Activated T-cell treated with anti-CD3 and anti-CD28 coated beads, Interleukin-2, amount 50 U/mL, for 72 hours (primary cell): ENCODE measurements around the gene OTOG. TPM values are rescaled to one million over a fixed set of nuclear protein-coding genes. Genes with fewer than 3 reads are reported as not detected.
A peak's percentile ranks its signal among the peaks of the same experiment; 100 is the strongest.

Experiments
- ATAC-seq, 2 donors: fragments of 150-1000 bp; cut with Tn5 transposase; replicated peaks in 1 of 2; 2 replicates each; pipeline ENCODE4 v1.10.0; 2021; ENCODE audit warnings: moderate library complexity in 2 of 2, mild to moderate bottlenecking in 1 of 2
- DNase-seq, 2 donors: peaks; one replicate each; pipeline ENCODE4 v3.0.0; 2021 to 2022; ENCODE audit warnings: mixed read lengths in 1 of 2
- H3K27ac Mint-ChIP-seq: one replicate; pipeline ENCODE4 v1.8.0; 2022; ENCODE audit warnings: mild to moderate bottlenecking, moderate library complexity, mixed read lengths
- H3K27me3 Mint-ChIP-seq: one replicate; pipeline ENCODE4 v1.8.0; 2022; ENCODE audit warnings: low read depth, mixed read lengths
- H3K36me3 Mint-ChIP-seq, 2 donors: one replicate each; pipeline ENCODE4 v1.8.0; 2022; ENCODE audit warnings: mixed read lengths in 2 of 2, mild to moderate bottlenecking in 1 of 2; ENCODE audit not compliant: insufficient read depth in 2 of 2
- H3K4me1 Mint-ChIP-seq: one replicate; pipeline ENCODE4 v1.8.0; 2022; ENCODE audit warnings: low read depth, mixed read lengths
- H3K4me3 Mint-ChIP-seq, 2 donors: one replicate each; pipeline ENCODE4 v1.8.0; 2022; ENCODE audit warnings: mild to moderate bottlenecking in 2 of 2, mixed read lengths in 2 of 2, moderate library complexity in 2 of 2
- H3K9me3 Mint-ChIP-seq, 2 donors: one replicate each; pipeline ENCODE4 v1.8.0; 2022; ENCODE audit warnings: mixed read lengths in 2 of 2
- total RNA-seq, 2 donors: library from RNA; stranded (reverse); gene quantifications; one replicate each; pipeline ENCODE4 v1.2.3, GENCODE V29; 2022

Gene OTOG
- total RNA-seq, 2 donors from 2014 or later: not detected

- Mint-ChIP-seq H3K36me3 (no peaks in the 10 kb centered on the region), H3K27me3 (peaks cover 18% of the 10 kb centered on the region), H3K4me1 (peaks cover 9% of the 10 kb centered on the region), H3K27ac (no peak overlapping the region), H3K4me3 (no peak overlapping the region), H3K9me3 (no peaks in the 10 kb centered on the region)
- DNase-seq: no peak
- no peak for ATAC-seq
These were observed 35.5 kb upstream of the OTOG start for GRCh38 chr11:17511571-17511970.

DNA sequence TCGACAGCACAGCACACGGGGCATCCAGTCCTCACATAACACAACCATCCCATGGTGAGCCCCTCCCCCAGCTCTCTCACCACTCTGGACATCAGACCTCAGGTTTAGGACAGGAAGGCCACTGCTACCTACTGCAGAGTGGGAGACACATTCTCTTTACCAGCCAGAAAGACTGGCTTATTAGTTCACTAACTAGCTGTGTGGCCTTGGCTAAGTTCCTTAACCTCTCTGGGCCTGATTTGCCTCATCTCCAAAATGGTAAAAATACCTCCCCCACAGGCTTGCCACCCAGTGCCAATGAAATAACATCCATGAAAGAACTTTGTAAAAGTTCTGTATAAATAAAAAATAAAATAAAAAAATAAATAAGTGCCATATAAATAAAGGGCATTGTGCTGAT is 35.0 kb upstream of the OTOG start:
- H3K27ac Mint-ChIP-seq: no peak overlapping the region
- no peaks in the 10 kb centered on the region for H3K9me3 Mint-ChIP-seq
- DNase-seq (no peak), ATAC-seq (no peak)
- H3K36me3 Mint-ChIP-seq: no peaks in the 10 kb centered on the region
- H3K27me3 Mint-ChIP-seq: peaks cover 18% of the 10 kb centered on the region
- H3K4me1 Mint-ChIP-seq: peaks cover 9% of the 10 kb centered on the region
- no peak overlapping the region for H3K4me3 Mint-ChIP-seq

GRCh38 chr11:17513853-17514252 is 33.2 kb upstream of the OTOG start:
- peak; percentile 15 to 30 for DNase-seq
- H3K36me3 Mint-ChIP-seq: no peaks in the 10 kb centered on the region
- H3K9me3 Mint-ChIP-seq: no peaks in the 10 kb centered on the region
- peak; percentile 93 to 94 for ATAC-seq
- no peak overlapping the region for H3K4me3 Mint-ChIP-seq
- H3K27ac Mint-ChIP-seq: no peak overlapping the region
- H3K4me1 Mint-ChIP-seq: peaks cover 9% of the 10 kb centered on the region
- peaks cover 19% of the 10 kb centered on the region for H3K27me3 Mint-ChIP-seq

- H3K9me3 Mint-ChIP-seq: no peaks in the 10 kb centered on the region
- ATAC-seq (no peak), DNase-seq (no peak)
- no peak overlapping the region for H3K27ac Mint-ChIP-seq
- peaks cover 19% of the 10 kb centered on the region for H3K27me3 Mint-ChIP-seq
- H3K36me3 Mint-ChIP-seq: no peaks in the 10 kb centered on the region
- H3K4me3 Mint-ChIP-seq: no peak overlapping the region
- H3K4me1 Mint-ChIP-seq: peaks cover 9% of the 10 kb centered on the region
These were observed 32.6 kb upstream of the OTOG start for GRCh38 chr11:17514476-17514875.

DNA sequence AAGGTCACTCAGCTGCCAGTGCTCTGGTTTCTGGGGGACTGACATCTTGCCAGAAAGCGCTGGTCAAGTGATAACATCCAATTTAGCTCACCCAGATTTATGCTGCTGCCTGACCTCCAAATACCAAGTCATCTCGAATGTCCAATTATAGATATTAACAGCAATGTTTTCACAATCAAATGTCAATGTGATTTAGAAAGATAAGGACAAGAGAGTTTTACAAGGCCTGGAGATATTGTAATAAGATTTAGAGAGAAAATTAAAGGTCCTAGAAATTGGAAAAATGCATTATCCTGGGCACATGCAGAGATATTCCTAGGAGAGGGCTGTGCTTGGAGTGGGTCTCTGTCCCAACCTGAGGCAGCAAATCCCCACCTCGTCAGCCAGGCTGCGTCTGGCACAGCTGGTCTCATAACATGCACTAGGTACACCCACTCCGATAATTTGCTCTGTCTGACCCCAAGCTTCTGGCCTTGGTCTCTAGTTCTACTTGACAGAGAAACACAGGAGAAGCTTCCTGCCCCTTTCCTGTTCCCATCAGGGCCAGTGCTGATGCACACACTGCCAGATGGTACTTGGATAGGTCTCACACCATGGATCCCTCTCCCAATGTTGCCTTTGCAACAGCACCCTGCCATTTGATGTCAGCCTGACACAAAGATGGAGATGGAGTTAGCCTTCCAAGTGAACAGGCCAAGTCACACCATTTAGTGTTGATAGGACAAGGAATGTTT is 31.4 kb upstream of the OTOG start:
- ATAC-seq (no peak), DNase-seq (no peak)
- no peak overlapping the region for H3K27ac Mint-ChIP-seq
- H3K27me3 Mint-ChIP-seq: peaks cover 19% of the 10 kb centered on the region
- H3K4me3 Mint-ChIP-seq: no peak overlapping the region
- no peaks in the 10 kb centered on the region for H3K36me3 Mint-ChIP-seq
- H3K4me1 Mint-ChIP-seq: peaks cover 9% of the 10 kb centered on the region
- no peaks in the 10 kb centered on the region for H3K9me3 Mint-ChIP-seq

DNA sequence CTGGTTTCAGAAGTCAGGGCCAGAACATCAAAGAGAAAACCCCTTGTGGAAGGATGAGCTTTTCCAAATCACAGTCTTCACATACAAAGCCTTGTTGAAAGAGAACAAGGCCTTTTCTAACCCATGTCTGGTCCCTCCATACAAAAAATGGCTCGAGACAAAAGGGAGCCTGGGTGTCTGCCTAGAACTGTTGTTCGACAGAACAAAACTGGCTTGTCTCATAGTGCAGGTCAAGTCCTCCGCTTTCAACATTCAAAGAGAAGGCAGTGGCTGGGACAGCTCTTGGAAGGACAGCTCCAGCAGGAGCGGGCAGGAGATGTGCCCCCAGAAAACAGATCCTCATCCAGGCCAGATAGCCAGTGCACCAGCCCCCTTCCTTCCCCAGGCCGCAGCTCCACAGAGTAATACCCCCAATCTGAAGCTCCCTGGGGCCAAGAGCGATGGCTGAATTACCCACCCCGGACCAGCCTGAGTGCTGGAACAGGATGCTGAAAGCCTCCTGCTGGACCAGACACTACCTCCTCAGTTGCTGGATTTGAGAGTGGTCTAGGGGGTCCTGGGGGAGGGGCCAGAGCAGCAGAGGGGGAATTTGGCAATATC is 30.4 kb upstream of the OTOG start:
- no peaks in the 10 kb centered on the region for H3K9me3 Mint-ChIP-seq
- ATAC-seq (no peak), DNase-seq (no peak)
- H3K27me3 Mint-ChIP-seq: peaks cover 19% of the 10 kb centered on the region
- H3K36me3 Mint-ChIP-seq: no peaks in the 10 kb centered on the region
- H3K4me1 Mint-ChIP-seq: peaks cover 9% of the 10 kb centered on the region
- no peak overlapping the region for H3K4me3 Mint-ChIP-seq
- no peak overlapping the region for H3K27ac Mint-ChIP-seq

DNA sequence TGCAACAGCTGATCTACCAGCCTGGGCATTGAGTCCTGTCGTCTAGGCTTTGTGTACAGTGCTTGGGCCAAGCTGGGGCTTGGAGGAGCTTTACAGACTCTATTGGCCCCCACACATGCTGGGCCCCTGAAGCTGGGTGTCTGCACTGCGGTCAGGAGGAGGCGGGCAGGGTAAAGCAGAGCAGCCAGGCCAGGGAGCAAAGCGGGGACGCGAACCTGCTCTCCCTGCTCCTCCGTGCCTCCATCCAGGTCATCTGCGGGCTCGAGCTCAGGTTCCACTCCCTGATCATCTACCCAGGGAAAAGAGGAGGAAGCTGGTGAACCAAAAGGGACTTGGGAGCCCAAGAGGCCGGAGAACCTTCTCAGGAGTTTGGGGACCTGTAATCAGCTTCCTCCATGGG is 29.9 kb upstream of the OTOG start:
- Mint-ChIP-seq H3K27ac (no peak overlapping the region), H3K4me3 (no peak overlapping the region), H3K27me3 (peaks cover 19% of the 10 kb centered on the region), H3K36me3 (no peaks in the 10 kb centered on the region), H3K9me3 (no peaks in the 10 kb centered on the region), H3K4me1 (peaks cover 9% of the 10 kb centered on the region)
- DNase-seq: no peak
- no peak for ATAC-seq

- H3K27ac Mint-ChIP-seq: no peak overlapping the region
- H3K36me3 Mint-ChIP-seq: no peaks in the 10 kb centered on the region
- H3K27me3 Mint-ChIP-seq: peaks cover 11% of the 10 kb centered on the region
- DNase-seq (no peak), ATAC-seq (no peak)
- H3K9me3 Mint-ChIP-seq: no peaks in the 10 kb centered on the region
- H3K4me3 Mint-ChIP-seq: no peak overlapping the region
- H3K4me1 Mint-ChIP-seq: peaks cover 5% of the 10 kb centered on the region
These were observed 28.7 kb upstream of the OTOG start for GRCh38 chr11:17518366-17518765.

- no peak overlapping the region for H3K4me3 Mint-ChIP-seq
- H3K4me1 Mint-ChIP-seq: no peaks in the 10 kb centered on the region
- H3K36me3 Mint-ChIP-seq: no peaks in the 10 kb centered on the region
- H3K9me3 Mint-ChIP-seq: no peaks in the 10 kb centered on the region
- H3K27ac Mint-ChIP-seq: no peak overlapping the region
- H3K27me3 Mint-ChIP-seq: peaks cover 11% of the 10 kb centered on the region
- DNase-seq (no peak), ATAC-seq (no peak)
These were observed 27.8 kb upstream of the OTOG start for GRCh38 chr11:17519061-17519885.

DNA sequence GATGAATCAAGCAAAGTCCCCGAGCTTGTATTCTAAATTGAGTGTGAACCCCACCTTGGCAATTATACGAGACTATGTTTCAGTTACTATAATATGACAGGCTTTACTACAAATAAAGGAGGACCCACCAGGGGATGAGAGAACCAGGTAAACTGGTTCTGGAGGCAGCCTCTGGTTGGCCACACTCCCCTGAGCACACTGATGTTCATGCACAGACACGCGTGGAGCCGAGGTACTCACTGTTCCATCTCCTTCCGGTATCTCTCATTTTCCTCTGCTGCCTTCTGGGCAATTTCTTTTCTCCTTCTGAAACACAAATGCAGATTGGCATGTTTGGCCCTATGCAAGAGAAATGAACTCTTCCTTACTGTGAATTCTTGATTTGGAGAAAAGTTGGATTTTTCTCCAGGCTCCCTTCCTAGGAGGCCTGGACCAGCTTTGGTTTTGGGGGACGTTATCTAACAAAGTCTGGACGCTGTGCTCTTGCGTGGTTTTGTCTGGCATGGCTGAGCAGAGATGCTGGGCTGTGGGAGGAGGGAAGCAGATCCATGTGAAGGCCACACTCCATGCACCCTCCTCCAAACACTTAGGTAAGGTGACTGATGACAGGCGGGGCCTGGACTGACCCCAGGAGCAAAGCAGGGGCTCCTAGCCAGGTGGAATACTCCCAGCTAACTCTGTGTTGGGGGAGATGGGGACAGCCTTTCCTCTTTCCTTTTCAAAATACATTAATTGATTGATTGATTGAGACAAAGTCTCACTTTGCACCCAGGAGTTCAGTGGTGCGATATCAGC is 25.8 kb upstream of the OTOG start:
- ATAC-seq: no peak
- DNase-seq: no peak
- Mint-ChIP-seq H3K27me3 (peaks cover 4% of the 10 kb centered on the region), H3K27ac (no peak overlapping the region), H3K4me1 (no peaks in the 10 kb centered on the region), H3K9me3 (no peaks in the 10 kb centered on the region), H3K4me3 (no peak overlapping the region), H3K36me3 (no peaks in the 10 kb centered on the region)

DNA sequence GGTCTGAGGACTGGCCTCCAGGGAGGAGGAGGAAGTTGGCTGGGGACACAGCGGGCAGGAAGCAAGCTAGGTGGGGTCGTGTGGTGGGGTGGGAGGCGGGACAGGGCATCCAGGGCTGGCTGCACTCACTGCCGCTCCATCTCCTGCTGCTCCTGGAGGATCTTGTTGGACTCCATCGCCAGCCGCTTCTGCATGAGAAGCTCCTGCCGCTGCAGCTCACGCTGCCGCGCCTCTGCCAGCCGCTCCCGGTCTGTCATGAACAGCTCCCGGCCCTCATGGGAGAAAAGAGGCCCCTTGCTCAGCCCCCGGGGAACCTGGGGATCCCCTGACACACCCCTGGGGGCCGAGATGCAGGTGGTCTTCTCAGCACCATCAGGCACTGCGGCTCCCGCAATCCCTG is 24.4 kb upstream of the OTOG start:
- no peaks in the 10 kb centered on the region for H3K9me3 Mint-ChIP-seq

DNA sequence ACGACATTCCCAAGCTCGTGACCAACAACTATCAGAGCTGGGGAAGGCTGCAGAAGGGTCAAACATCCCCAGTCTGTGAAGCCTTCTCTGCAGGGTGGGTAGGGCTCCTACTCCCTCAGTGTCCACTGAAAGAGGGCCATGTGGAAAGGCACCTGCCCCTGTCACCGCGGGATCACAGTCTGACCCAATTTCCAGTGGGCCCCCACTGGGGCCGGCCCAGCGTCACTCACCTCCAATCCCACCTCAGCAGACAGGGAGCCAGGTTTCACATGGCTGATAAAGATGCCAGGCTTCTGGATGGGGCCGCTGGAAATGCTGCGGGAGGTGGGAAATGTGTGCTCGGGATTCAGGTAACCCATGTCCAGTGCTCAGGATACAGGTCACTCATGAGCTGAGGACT is 22.8 kb upstream of the OTOG start:
- no peak for ATAC-seq
- Mint-ChIP-seq H3K27ac (no peak overlapping the region), H3K36me3 (no peaks in the 10 kb centered on the region), H3K9me3 (no peaks in the 10 kb centered on the region), H3K4me1 (no peaks in the 10 kb centered on the region), H3K27me3 (no peaks in the 10 kb centered on the region), H3K4me3 (no peak overlapping the region)
- no peak for DNase-seq

More for the DNA sequence above, 24.4 kb upstream of the OTOG start:
- ATAC-seq: no peak
- Mint-ChIP-seq H3K27ac (no peak overlapping the region), H3K36me3 (no peaks in the 10 kb centered on the region), H3K4me1 (no peaks in the 10 kb centered on the region), H3K4me3 (no peak overlapping the region), H3K27me3 (no peaks in the 10 kb centered on the region)
- no peak for DNase-seq

- H3K9me3 Mint-ChIP-seq: no peaks in the 10 kb centered on the region
- no peaks in the 10 kb centered on the region for H3K36me3 Mint-ChIP-seq
- no peak overlapping the region for H3K4me3 Mint-ChIP-seq
- no peaks in the 10 kb centered on the region for H3K27me3 Mint-ChIP-seq
- no peaks in the 10 kb centered on the region for H3K4me1 Mint-ChIP-seq
- ATAC-seq (no peak), DNase-seq (no peak)
- H3K27ac Mint-ChIP-seq: no peak overlapping the region
These were observed 21.5 kb upstream of the OTOG start for GRCh38 chr11:17525570-17525969.
